H1 (cell line): ENCODE data around the gene ANO9. TPM values are rescaled to one million over a fixed set of nuclear protein-coding genes. Genes with fewer than 3 reads are reported as not detected.

ENCODE experiments used
- CTCF ChIA-PET: fragments of 300-600 bp; sonication (Branson Sonifier 250); formaldehyde crosslinking; loops from one replicate; lab custom pipeline; 2021; ENCODE audit not compliant: partially characterized antibody; lab: Charles Lee
- POLR2A ChIA-PET: fragments of 300-600 bp; sonication (Branson Sonifier 250); formaldehyde crosslinking; loops from one replicate; lab custom pipeline; 2021; ENCODE audit warnings: inconsistent platforms; ENCODE audit not compliant: partially characterized antibody; lab: Charles Lee
- DNase-seq, 2 experiments: peaks; one replicate each; pipeline versions ENCODE4 v3.0.0 to v3.0.0-alpha.2; 2010 to 2022; ENCODE audit warnings: low spot score in 2 of 2, low read depth in 1 of 2, mixed read lengths in 1 of 2
- FAIRE-seq: peaks from 2 replicates; lab custom pipeline; 2011; peaks lifted over from hg19 to GRCh38; lab: Jason Lieb, UNC
- H2AFZ ChIP-seq: 2 replicates; pipeline ENCODE4 v1.8.1; 2012; ENCODE audit warnings: low read length, inconsistent platforms
- H2AK5ac ChIP-seq: 2 replicates; pipeline ENCODE4 v1.6.1; 2013; ENCODE audit warnings: low read depth, low read length
- H2BK120ac ChIP-seq: replicated peaks from 2 replicates; pipeline ENCODE3; 2013; ENCODE audit warnings: low read depth, low read length, inconsistent platforms
- H2BK12ac ChIP-seq: 2 replicates; pipeline ENCODE4 v1.6.1; 2013; ENCODE audit warnings: low read depth, low read length
- H2BK15ac ChIP-seq: 2 replicates; pipeline ENCODE4 v1.6.1; 2013; ENCODE audit warnings: low read length
- H2BK20ac ChIP-seq: 2 replicates; pipeline ENCODE4 v1.6.1; 2013; ENCODE audit warnings: low read length
- H2BK5ac ChIP-seq: 2 replicates; pipeline ENCODE4 v1.6.1; 2013; ENCODE audit warnings: low read depth, low read length
- H3K14ac ChIP-seq: 2 replicates; pipeline ENCODE4 v1.6.1; 2013; ENCODE audit warnings: inconsistent platforms; ENCODE audit not compliant: insufficient read length
- H3K18ac ChIP-seq: 2 replicates; pipeline ENCODE4 v1.6.1; 2013; ENCODE audit warnings: low read length; ENCODE audit errors: extremely low read depth
- H3K23ac ChIP-seq: 2 replicates; pipeline ENCODE4 v1.6.1; 2013; ENCODE audit warnings: inconsistent platforms; ENCODE audit not compliant: insufficient read length
- H3K23me2 ChIP-seq: 2 replicates; pipeline ENCODE4 v1.6.1; 2013; ENCODE audit warnings: low read depth, low read length
- H3K27ac ChIP-seq: 2 replicates; pipeline ENCODE4 v1.6.1; 2011; ENCODE audit warnings: low read depth, low read length, inconsistent platforms
- H3K27me3 ChIP-seq, 4 experiments: replicated peaks in 1 of 4; 1 replicate in 1 of 4; 2 replicates in 3 of 4; pipeline versions ENCODE4 v1.6.1 to v1.8.1; 2011 to 2013; ENCODE audit warnings: low read length in 3 of 4, mild to moderate bottlenecking in 3 of 4, inconsistent platforms in 2 of 4, mixed read lengths in 2 of 4, moderate library complexity in 1 of 4; ENCODE audit not compliant: control insufficient read depth in 3 of 4, insufficient read depth in 3 of 4; ENCODE audit errors: extremely low read depth in 1 of 4
- H3K36me3 ChIP-seq, 4 experiments: 2 replicates each; pipeline versions ENCODE4 v1.6.1 to v1.8.1; 2011 to 2013; ENCODE audit warnings: mild to moderate bottlenecking in 4 of 4, low read length in 3 of 4, moderate library complexity in 2 of 4, control low read depth in 1 of 4, inconsistent platforms in 1 of 4; ENCODE audit not compliant: insufficient read depth in 4 of 4, control insufficient read depth in 2 of 4
- H3K4ac ChIP-seq: replicated peaks from 2 replicates; pipeline ENCODE3; 2013; ENCODE audit warnings: low read length, low read depth, mixed read lengths, inconsistent platforms; ENCODE audit not compliant: insufficient read length
- H3K4me1 ChIP-seq, 4 experiments: replicated peaks in 1 of 4; 1 replicate in 1 of 4; 2 replicates in 3 of 4; pipeline versions ENCODE4 v1.6.1 to v1.8.1; 2011 to 2013; ENCODE audit warnings: low read length in 3 of 4, inconsistent platforms in 2 of 4, mixed read lengths in 1 of 4; ENCODE audit not compliant: insufficient read depth in 4 of 4, control insufficient read depth in 3 of 4
- H3K4me2 ChIP-seq, 2 experiments: 2 replicates each; pipeline versions ENCODE4 v1.6.1 to v1.8.1; 2011 to 2013; ENCODE audit warnings: low read depth in 2 of 2, low read length in 2 of 2, control low read depth in 1 of 2, inconsistent platforms in 1 of 2, mild to moderate bottlenecking in 1 of 2; ENCODE audit not compliant: insufficient read depth in 1 of 2
- H3K4me3 ChIP-seq, 4 experiments: fragments of 200-600, 300-600 bp in 1 of 4; sonication (generic), shearing (Covaris generic), sonication (Bioruptor Twin) in 1 of 4; 2 replicates each; pipeline versions ENCODE4 v1.5.1 to v1.8.1; 2011 to 2016; ENCODE audit warnings: low read length in 4 of 4, low read depth in 3 of 4, control low read depth in 2 of 4, inconsistent platforms in 2 of 4, mild to moderate bottlenecking in 2 of 4, mixed read lengths in 1 of 4, moderate library complexity in 1 of 4; ENCODE audit not compliant: insufficient read depth in 2 of 4; ENCODE audit errors: extremely low read depth in 1 of 4
- H3K56ac ChIP-seq: replicated peaks from 2 replicates; pipeline ENCODE3; 2013; ENCODE audit warnings: low read depth, mild to moderate bottlenecking, mixed read lengths, low read length, inconsistent platforms; ENCODE audit not compliant: insufficient read length
- H3K79me1 ChIP-seq: 2 replicates; pipeline ENCODE4 v1.6.1; 2013; ENCODE audit warnings: low read depth, low read length, control low read depth
- H3K79me2 ChIP-seq, 2 experiments: 2 replicates each; pipeline versions ENCODE4 v1.6.1 to v1.8.1; 2012 to 2013; ENCODE audit warnings: low read length in 2 of 2, mild to moderate bottlenecking in 2 of 2, inconsistent platforms in 1 of 2; ENCODE audit not compliant: insufficient read depth in 2 of 2, control insufficient read depth in 1 of 2
- H3K9ac ChIP-seq, 4 experiments: replicated peaks in 1 of 4; 1 replicate in 1 of 4; 2 replicates in 3 of 4; pipeline versions ENCODE4 v1.6.1 to v1.8.1; 2011 to 2013; ENCODE audit warnings: low read depth in 3 of 4, low read length in 3 of 4, control low read depth in 2 of 4, mild to moderate bottlenecking in 2 of 4, moderate library complexity in 2 of 4, inconsistent platforms in 1 of 4; ENCODE audit errors: extremely low read depth in 1 of 4
- H3K9me3 ChIP-seq, 2 experiments: 2 replicates each; pipeline versions ENCODE4 v1.6.1 to v1.8.1; 2012 to 2013; ENCODE audit warnings: mild to moderate bottlenecking in 2 of 2, moderate library complexity in 2 of 2, control low read depth in 1 of 2, inconsistent platforms in 1 of 2, low read depth in 1 of 2, low read length in 1 of 2, mixed read lengths in 1 of 2; ENCODE audit not compliant: insufficient read depth in 2 of 2
- H4K20me1 ChIP-seq, 2 experiments: replicated peaks in 1 of 2; 2 replicates each; pipeline versions ENCODE3 to v1.8.1; 2011 to 2013; ENCODE audit warnings: inconsistent platforms in 2 of 2, low read length in 2 of 2, mild to moderate bottlenecking in 1 of 2; ENCODE audit not compliant: insufficient read depth in 2 of 2, control insufficient read depth in 1 of 2
- H4K5ac ChIP-seq: 2 replicates; pipeline ENCODE4 v1.6.1; 2013; ENCODE audit warnings: low read length, low read depth, mixed read lengths, inconsistent platforms; ENCODE audit not compliant: insufficient read length
- H4K8ac ChIP-seq: 2 replicates; pipeline ENCODE4 v1.8.0; 2013; ENCODE audit warnings: mild to moderate bottlenecking, moderate library complexity, low read length, inconsistent platforms; ENCODE audit not compliant: insufficient read depth; ENCODE audit errors: extremely low read depth
- H4K91ac ChIP-seq: replicated peaks from 2 replicates; pipeline ENCODE3; 2013; ENCODE audit warnings: low read length, mixed read lengths, inconsistent platforms; ENCODE audit not compliant: insufficient read length
- FOSL1 ChIP-seq: IDR thresholded peaks from 2 replicates; pipeline ENCODE4 v1.6.1; 2011; ENCODE audit warnings: mild to moderate bottlenecking, low read depth, low read length, moderate library complexity; ENCODE audit not compliant: insufficient read depth
- HDAC2 ChIP-seq, 2 experiments: fragments of 300-600 bp in 1 of 2; sonication (generic) in 1 of 2; IDR thresholded peaks; 2 replicates each; pipeline ENCODE4 v1.6.1; 2011 to 2012; ENCODE audit warnings: low read depth in 2 of 2, low read length in 2 of 2, mild to moderate bottlenecking in 2 of 2, moderate library complexity in 2 of 2, borderline replicate concordance in 1 of 2, inconsistent platforms in 1 of 2
- JUND ChIP-seq: IDR thresholded peaks from 2 replicates; pipeline ENCODE4 v1.6.1; 2011; ENCODE audit warnings: mild to moderate bottlenecking, improper control_type of control experiment, low read length
- KDM4A ChIP-seq: IDR thresholded peaks from one replicate; pipeline ENCODE4 v1.7.1; 2012; ENCODE audit warnings: low read depth, mild to moderate bottlenecking, moderate library complexity, low read length, inconsistent platforms; ENCODE audit not compliant: severe bottlenecking
- NANOG ChIP-seq: IDR thresholded peaks from 2 replicates; pipeline ENCODE4 v1.6.1; 2011; ENCODE audit warnings: low read length, low read depth, mild to moderate bottlenecking, inconsistent platforms; ENCODE audit not compliant: insufficient read depth, poor library complexity, severe bottlenecking
- RBBP5 ChIP-seq: IDR thresholded peaks from 2 replicates; pipeline ENCODE4 v1.7.1; 2012; ENCODE audit warnings: low read depth, mild to moderate bottlenecking, inconsistent platforms, low read length, moderate library complexity, borderline replicate concordance
- RFX5 ChIP-seq: IDR thresholded peaks from 2 replicates; pipeline ENCODE4 v1.6.1; 2011; ENCODE audit warnings: low read depth, low read length, improper control_type of control experiment, borderline replicate concordance
- SUZ12 ChIP-seq: fragments of 200-600 bp; sonication (generic); IDR thresholded peaks from 2 replicates; pipeline ENCODE4 v1.6.1; 2012; ENCODE audit warnings: mild to moderate bottlenecking, inconsistent platforms, low read length, moderate library complexity, mixed read lengths
- TCF12 ChIP-seq: IDR thresholded peaks from 2 replicates; pipeline ENCODE4 v1.6.1; 2011; ENCODE audit warnings: low read depth, mild to moderate bottlenecking, low read length
- WGBS, 2 experiments: shearing (Covaris generic) in 1 of 2; methylation state at CpG; one replicate each; pipeline versions ENCODE4 v1.1.6 to v1.1.7; 2013 to 2015; ENCODE audit warnings: low lambda C conversion rate in 2 of 2, mixed read lengths in 2 of 2, inconsistent platforms in 1 of 2, low coverage in 1 of 2, missing lambda C conversion rate in 1 of 2; ENCODE audit not compliant: insufficient replicate concordance in 2 of 2, insufficient coverage in 1 of 2, insufficient read length in 1 of 2; ENCODE audit errors: extremely low coverage in 1 of 2, missing lambda C conversion rate in 1 of 2; 5-methylcytosine and 5-hydroxymethylcytosine counted together
- polyA plus RNA-seq, 7 experiments: library from polyadenylated mRNA; depleted of rRNA in 3 of 7; stranded (reverse) in 5 of 7; unstranded in 2 of 7; fragments of >200 nt in 5 of 7; fragments of 200-250 nt in 2 of 7; gene quantifications; 1 replicate in 5 of 7; 2 replicates in 1 of 7; 4 replicates in 1 of 7; pipeline versions ENCODE4 v1.2.1 to v1.2.3, GENCODE V29; 2011 to 2013; ENCODE audit warnings: missing spikeins in 2 of 7, mixed read lengths in 2 of 7
- total RNA-seq: library from RNA; stranded (reverse); fragmentation: NEBNext Ultra II Directional; extraction: Animal tissue kit (Norgen Biotek cat#: 25700); gene quantifications from 2 replicates; pipeline ENCODE4 v1.2.1, GENCODE V29; 2021
- TF ChIP-seq, protein P1 (sequence below): IDR thresholded peaks from 2 replicates; pipeline ENCODE4 v1.6.1; 2011; ENCODE audit warnings: low read length, improper control_type of control experiment
- TF ChIP-seq, protein P2 (sequence below): IDR thresholded peaks from 2 replicates; pipeline ENCODE4 v1.6.1; 2011; ENCODE audit warnings: low read depth, mild to moderate bottlenecking, low read length; ENCODE audit not compliant: insufficient read depth

Gene ANO9
- total and polyA plus RNA-seq, 2 of the 8 experiments (the other 6 are each of a cell fraction or from before 2014, with no cell fraction given): 20.0 to 20.7 TPM

DNA sequence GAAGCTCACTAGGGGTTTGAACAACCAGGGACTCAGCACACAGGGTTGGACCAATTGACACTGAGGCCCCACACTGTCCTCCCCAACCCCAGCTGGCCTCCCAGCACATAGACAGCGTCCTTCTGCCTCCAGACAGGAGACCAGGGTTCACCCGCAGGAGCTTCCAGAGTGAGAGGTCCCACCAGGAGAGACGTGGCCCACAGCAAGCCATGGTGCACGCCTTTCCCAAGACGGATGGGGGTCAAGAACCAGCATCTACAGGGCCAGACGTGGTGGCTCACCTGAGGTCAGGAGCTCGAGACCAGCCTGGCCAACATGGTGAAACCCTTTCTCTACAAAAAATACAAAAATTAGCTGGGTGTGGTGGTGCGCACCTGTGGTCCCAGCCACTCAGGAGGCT, 15.0 kb downstream of the ANO9 start:
- no peak for DNase-seq
- H2BK20ac ChIP-seq: no peak overlapping the region
- H3K79me2 ChIP-seq: no peaks in the 10 kb centered on the region
- H4K8ac ChIP-seq: no peak overlapping the region
- no peak overlapping the region for H3K23ac ChIP-seq
- H4K5ac ChIP-seq: no peak overlapping the region
- H3K56ac ChIP-seq: no peak overlapping the region
- CTCF ChIA-PET: interaction anchor here (0.7 to 1.9 kb wide), 3 partner anchors 12 to 22 kb away, joined by 3 to 6 read pairs (median 3); partner anchors contain the start of gene SIGIRR
- no peaks in the 10 kb centered on the region; a peak in 1 of 7 replicates for H3K4me1 ChIP-seq
- no peak overlapping the region for H3K4ac ChIP-seq
- no peaks in the 10 kb centered on the region for H3K79me1 ChIP-seq
- no peak overlapping the region for H3K4me3 ChIP-seq
- no peak for FAIRE-seq
- H2BK15ac ChIP-seq: no peak overlapping the region
- no peak overlapping the region for H3K14ac ChIP-seq
- H3K36me3 ChIP-seq: no peaks in the 10 kb centered on the region
- H4K91ac ChIP-seq: no peak overlapping the region
- no peak overlapping the region for H2BK12ac ChIP-seq
- H2BK5ac ChIP-seq: no peak overlapping the region
- H3K27ac ChIP-seq: no peak overlapping the region
- no peak overlapping the region for H2AK5ac ChIP-seq
- no peak overlapping the region for H3K18ac ChIP-seq
- no peak overlapping the region for H2AFZ ChIP-seq
- H2BK120ac ChIP-seq: no peak overlapping the region
- no peaks in the 10 kb centered on the region for H4K20me1 ChIP-seq
- POLR2A ChIA-PET: interaction anchor here (1.3 to 3.7 kb wide), 4 partner anchors 11 to 24 kb away, joined by 4 to 23 read pairs (median 5); partner anchors contain the start of genes PTDSS2 and SIGIRR
- H3K27me3 ChIP-seq: no peaks in the 10 kb centered on the region
- H3K9ac ChIP-seq: no peak overlapping the region
- no peaks in the 10 kb centered on the region for H3K9me3 ChIP-seq
- H3K23me2 ChIP-seq: no peaks in the 10 kb centered on the region
- no peak overlapping the region for H3K4me2 ChIP-seq
- WGBS, 2 experiments: 94% methylated on average over 8 of the region's 8 CpGs; no CpG with 5 or more reads in 1 of the 2 experiments
- TF ChIP-seq, protein P1, sequence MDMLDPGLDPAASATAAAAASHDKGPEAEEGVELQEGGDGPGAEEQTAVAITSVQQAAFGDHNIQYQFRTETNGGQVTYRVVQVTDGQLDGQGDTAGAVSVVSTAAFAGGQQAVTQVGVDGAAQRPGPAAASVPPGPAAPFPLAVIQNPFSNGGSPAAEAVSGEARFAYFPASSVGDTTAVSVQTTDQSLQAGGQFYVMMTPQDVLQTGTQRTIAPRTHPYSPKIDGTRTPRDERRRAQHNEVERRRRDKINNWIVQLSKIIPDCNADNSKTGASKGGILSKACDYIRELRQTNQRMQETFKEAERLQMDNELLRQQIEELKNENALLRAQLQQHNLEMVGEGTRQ: no peak
- TF ChIP-seq RBBP5: no peak
- no peak for TF ChIP-seq TCF12
- no peak for TF ChIP-seq HDAC2 (IDR thresholded peaks at IDR 0.05; ENCODE audit: borderline replicate concordance in 1 of 2, low read depth in 2 of 2, low read length in 2 of 2)
- TF ChIP-seq, protein P2, sequence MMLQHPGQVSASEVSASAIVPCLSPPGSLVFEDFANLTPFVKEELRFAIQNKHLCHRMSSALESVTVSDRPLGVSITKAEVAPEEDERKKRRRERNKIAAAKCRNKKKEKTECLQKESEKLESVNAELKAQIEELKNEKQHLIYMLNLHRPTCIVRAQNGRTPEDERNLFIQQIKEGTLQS: no peak
- no peak for TF ChIP-seq JUND
- TF ChIP-seq FOSL1: no peak
- no peak for TF ChIP-seq NANOG
- no peak for TF ChIP-seq RFX5
- TF ChIP-seq SUZ12: no peak
- TF ChIP-seq KDM4A: no peak
